RCC 7860 (cell line): Measurements from ENCODE around the gene BBOX1.
"Not testable (repeated sequence)": the region's sequence is repeated elsewhere in the genome, so short reads cannot be mapped to it uniquely, and the experiment has no call there.

Experiments used
- DNase-seq: peaks from one replicate; pipeline ENCODE4 v3.0.0-alpha.2; 2015; ENCODE audit warnings: low spot score
- FAIRE-seq: peaks from 2 replicates; lab custom pipeline; 2012; peaks lifted over from hg19 to GRCh38; lab: Jason Lieb, UNC

The BBOX1 gene

GRCh38 chr11:27040302-27041115, at the start of gene BBOX1:
Gene BBOX1 (plus strand): TSS chr11:27040815. CDS start chr11:27055431, 14,616 bp downstream.
- DNase-seq = no peak
- FAIRE-seq = no peak

- FAIRE-seq (no peak), DNase-seq (no peak)
Observed at GRCh38 chr11:26992031-26992541, 48.5 kb upstream of the BBOX1 start.

GRCh38 chr11:26993965-26994457, 46.6 kb upstream of the BBOX1 start, which contains the start of gene FIBIN:
Gene FIBIN (plus strand): TSS chr11:26994112. CDS start chr11:26994527, 415 bp downstream.
- DNase-seq (no peak), FAIRE-seq (no peak)

- no peak for FAIRE-seq
Observed at GRCh38 chr11:26994631-26995095, 46.0 kb upstream of the BBOX1 start.

GRCh38 chr11:26995701-26996460, 44.7 kb upstream of the BBOX1 start:
- FAIRE-seq (no peak), DNase-seq (no peak)

More at GRCh38 chr11:26994631-26995095, 46.0 kb upstream of the BBOX1 start:
- DNase-seq = no peak

- FAIRE-seq = no peak
- DNase-seq = no peak
Observed at GRCh38 chr11:26997378-26997777, 43.2 kb upstream of the BBOX1 start.

- DNase-seq, FAIRE-seq: not testable (repeated sequence)
Observed at GRCh38 chr11:27001136-27001730, 39.4 kb upstream of the BBOX1 start.

GRCh38 chr11:27002431-27002830, 38.2 kb upstream of the BBOX1 start:
- no peak for DNase-seq
- no peak for FAIRE-seq

GRCh38 chr11:27002838-27003237, 37.8 kb upstream of the BBOX1 start:
- FAIRE-seq (no peak), DNase-seq (no peak)

GRCh38 chr11:27004103-27004502, 36.5 kb upstream of the BBOX1 start:
- FAIRE-seq = no peak
- DNase-seq = no peak

- FAIRE-seq = no peak
Observed at GRCh38 chr11:27008811-27009535, 31.6 kb upstream of the BBOX1 start.

GRCh38 chr11:27011560-27012233, 28.9 kb upstream of the BBOX1 start:
- DNase-seq (no peak), FAIRE-seq (no peak)

More at GRCh38 chr11:27008811-27009535, 31.6 kb upstream of the BBOX1 start:
- no peak for DNase-seq

- FAIRE-seq = no peak
- DNase-seq = no peak
Observed at GRCh38 chr11:27012234-27012921, 28.2 kb upstream of the BBOX1 start.

GRCh38 chr11:27013781-27014361, 26.7 kb upstream of the BBOX1 start:
- DNase-seq = no peak
- no peak for FAIRE-seq

GRCh38 chr11:27018902-27019529, 21.6 kb upstream of the BBOX1 start:
- FAIRE-seq = no peak
- DNase-seq = no peak

GRCh38 chr11:27020751-27021150, 19.9 kb upstream of the BBOX1 start:
- no peak for DNase-seq
- no peak for FAIRE-seq

- DNase-seq = no peak
- FAIRE-seq = no peak
Observed at GRCh38 chr11:27022659-27023251, 17.9 kb upstream of the BBOX1 start.

GRCh38 chr11:27024865-27025264, 15.8 kb upstream of the BBOX1 start:
- DNase-seq = no peak
- no peak for FAIRE-seq
